SU-DHL-6 (cell line): Measurements from ENCODE around the gene CCDC188.

ENCODE experiments used
- H2AFZ ChIP-seq: fragments of 200-600 bp; sonication (generic); 2 replicates; pipeline ENCODE4 v1.6.1; 2014; ENCODE audit warnings: low read depth, mild to moderate bottlenecking, moderate library complexity, mixed read lengths, antibody characterized with exemption, low read length; ENCODE audit not compliant: severe bottlenecking
- H3F3A ChIP-seq: fragments of 200-600 bp; shearing (Covaris generic); 2 replicates; pipeline ENCODE4 v1.6.0; 2016; ENCODE audit warnings: antibody characterized with exemption, mild to moderate bottlenecking; ENCODE audit not compliant: insufficient read depth
- H3K27ac ChIP-seq: fragments of 200-600 bp; sonication (generic); 2 replicates; pipeline ENCODE4 v1.5.1; 2016; ENCODE audit warnings: low read depth, mild to moderate bottlenecking, low read length, moderate library complexity, mixed read lengths
- H3K27me3 ChIP-seq: fragments of 200-600 bp; sonication (generic), shearing (Covaris generic); 2 replicates; pipeline ENCODE4 v1.6.0; 2014; ENCODE audit warnings: mild to moderate bottlenecking, low read length
- H3K36me3 ChIP-seq: fragments of 200-600 bp; sonication (generic); 2 replicates; pipeline ENCODE4 v1.6.1; 2014; ENCODE audit warnings: mild to moderate bottlenecking, low read length, mixed read lengths
- H3K4me2 ChIP-seq: fragments of 300-600, 200-600 bp; shearing (Covaris generic), sonication (generic); 2 replicates; pipeline ENCODE4 v1.6.0; 2014; ENCODE audit warnings: low read length, low read depth, mild to moderate bottlenecking; ENCODE audit not compliant: poor library complexity, severe bottlenecking
- H3K4me3 ChIP-seq: fragments of 200-600 bp; sonication (generic); 2 replicates; pipeline ENCODE4 v1.5.1; 2014; ENCODE audit warnings: antibody characterized with exemption, low read length, mild to moderate bottlenecking, mixed read lengths; ENCODE audit not compliant: insufficient read depth, poor library complexity, severe bottlenecking
- H3K79me2 ChIP-seq: fragments of 200-600 bp; sonication (generic); 2 replicates; pipeline ENCODE4 v1.6.1; 2014; ENCODE audit warnings: mild to moderate bottlenecking, low read length, moderate library complexity; ENCODE audit not compliant: insufficient read depth
- H3K9ac ChIP-seq: fragments of 200-600 bp; sonication (generic); 2 replicates; pipeline ENCODE4 v1.7.0; 2014; ENCODE audit warnings: mild to moderate bottlenecking, low read length
- H3K9me2 ChIP-seq: fragments of 200-600 bp; sonication (generic); replicated peaks from 2 replicates; pipeline ENCODE4 v1.6.1; 2014; ENCODE audit warnings: low read length; ENCODE audit not compliant: insufficient read depth
- H3K9me3 ChIP-seq: fragments of 200-600 bp; sonication (generic); 2 replicates; pipeline ENCODE4 v1.6.1; 2014; ENCODE audit warnings: low read length, mixed read lengths; ENCODE audit not compliant: insufficient read depth
- H4K20me1 ChIP-seq: fragments of 200-600 bp; sonication (generic); 2 replicates; pipeline ENCODE4 v1.6.1; 2014; ENCODE audit warnings: low read depth, mild to moderate bottlenecking, antibody characterized with exemption, low read length, moderate library complexity, mixed read lengths
- CTCF ChIP-seq: fragments of 200-600 bp; sonication (generic); IDR thresholded peaks from one replicate; pipeline ENCODE4 v1.5.1; 2017; ENCODE audit warnings: antibody characterized with exemption, mild to moderate bottlenecking, low read length, moderate library complexity; ENCODE audit not compliant: insufficient read depth, poor library complexity, severe bottlenecking
- EZH2phosphoT487 ChIP-seq: fragments of 200-600 bp; sonication (generic), shearing (Covaris generic); conservative IDR thresholded peaks from 2 replicates; pipeline ENCODE4 v1.6.1; 2018; ENCODE audit warnings: mild to moderate bottlenecking, antibody characterized with exemption, low read length, moderate library complexity, mixed read lengths

CCDC188 gene

GRCh38 chr22:20102203-20102780 lies 48.6 kb downstream of the CCDC188 start:
- H3K36me3 ChIP-seq: no peaks in the 10 kb centered on the region
- no peak overlapping the region for H3K9ac ChIP-seq
- H3K4me3 ChIP-seq: no peak overlapping the region
- H3K9me2 ChIP-seq: no peaks in the 10 kb centered on the region
- H3K27me3 ChIP-seq: no peaks in the 10 kb centered on the region
- H2AFZ ChIP-seq: no peak overlapping the region
- H4K20me1 ChIP-seq: no peaks in the 10 kb centered on the region
- H3K9me3 ChIP-seq: no peaks in the 10 kb centered on the region
- H3F3A ChIP-seq: no peaks in the 10 kb centered on the region
- H3K27ac ChIP-seq: no peak overlapping the region
- no peak for TF ChIP-seq CTCF
- no peak for TF ChIP-seq EZH2phosphoT487
- no peak overlapping the region for H3K4me2 ChIP-seq
- H3K79me2 ChIP-seq: no peaks in the 10 kb centered on the region

GRCh38 chr22:20101638-20102037 lies 49.2 kb downstream of the CCDC188 start:
- Histone ChIP-seq H3K9me2 (no peaks in the 10 kb centered on the region), H3F3A (no peaks in the 10 kb centered on the region), H3K9ac (no peak overlapping the region), H3K27me3 (no peaks in the 10 kb centered on the region), H3K27ac (no peak overlapping the region), H3K79me2 (no peaks in the 10 kb centered on the region), H3K9me3 (no peaks in the 10 kb centered on the region), H3K4me3 (no peak overlapping the region), H2AFZ (no peak overlapping the region), H3K4me2 (no peak overlapping the region), H3K36me3 (no peaks in the 10 kb centered on the region), H4K20me1 (no peaks in the 10 kb centered on the region)
- TF ChIP-seq CTCF (no peak), EZH2phosphoT487 (no peak)

- no peaks in the 10 kb centered on the region for H3K27me3 ChIP-seq
- H3K9me2 ChIP-seq: no peaks in the 10 kb centered on the region
- H3K4me2 ChIP-seq: no peak overlapping the region
- H3F3A ChIP-seq: no peaks in the 10 kb centered on the region
- H3K9me3 ChIP-seq: no peaks in the 10 kb centered on the region
- no peak overlapping the region for H3K4me3 ChIP-seq
- H3K36me3 ChIP-seq: peaks cover 2% of the 10 kb centered on the region; the same call in 1 of the 2 replicates
- H2AFZ ChIP-seq: no peak overlapping the region
- H3K9ac ChIP-seq: no peak overlapping the region
- H3K27ac ChIP-seq: no peak overlapping the region
- no peaks in the 10 kb centered on the region for H4K20me1 ChIP-seq
- H3K79me2 ChIP-seq: no peaks in the 10 kb centered on the region
- TF ChIP-seq CTCF: no peak
- no peak for TF ChIP-seq EZH2phosphoT487
Observed at GRCh38 chr22:20099099-20099711, 51.6 kb downstream of the CCDC188 start.
